Measurements from ENCODE around the gene RASGEF1C. TPM values are rescaled to one million over a fixed set of nuclear protein-coding genes. Genes with fewer than 3 reads are reported as not detected.
"Not testable (repeated sequence)": the region's sequence is repeated elsewhere in the genome, so short reads cannot be mapped to it uniquely, and the experiment has no call there.

RASGEF1C gene
- total and polyA plus RNA-seq, 9 donors: 2.3 to 5.3 (median 3.5) TPM

GRCh38 chr5:180129291-180130190, 79.5 kb downstream of the RASGEF1C start:
- 81% methylated on average over 24 of the region's 27 CpGs for WGBS (ENCODE audit: insufficient coverage)
- peaks cover 9% of the 10 kb centered on the region for H3K27me3 ChIP-seq (ENCODE audit: control insufficient read depth, insufficient read depth, low read length)

DNA sequence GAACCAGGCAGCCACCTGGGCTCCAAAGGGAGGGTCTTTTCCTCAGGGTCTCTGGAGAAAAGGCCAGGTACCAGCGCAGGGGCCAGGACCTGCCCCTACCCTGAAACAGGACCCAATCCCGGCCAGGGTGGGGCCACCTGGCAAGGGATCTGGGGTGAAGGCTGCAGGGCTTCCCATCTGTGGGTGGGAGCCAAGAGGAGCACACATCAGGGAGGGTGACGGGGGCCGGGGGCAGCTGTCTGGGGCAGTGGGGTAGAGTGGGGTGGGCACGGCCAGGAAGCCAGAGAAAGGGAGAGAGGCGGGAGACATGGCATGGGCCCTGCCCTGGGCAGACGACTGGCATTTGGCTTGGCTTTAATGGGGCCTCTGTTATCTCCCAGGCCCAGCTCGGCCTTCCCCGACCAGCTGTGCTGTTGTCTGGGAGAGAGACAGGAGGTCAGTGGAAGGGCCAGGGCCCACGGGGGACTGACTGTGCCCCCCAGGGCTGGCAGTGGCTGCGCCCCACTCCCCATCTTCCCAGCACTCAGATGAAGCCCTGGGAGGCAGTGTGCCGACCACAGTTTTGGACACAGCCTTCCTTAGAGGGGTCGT, 80.2 kb downstream of the RASGEF1C start:
- peak; percentile 25 for DNase-seq
- H3K27me3 ChIP-seq (ENCODE audit: control insufficient read depth, insufficient read depth, low read length): peaks cover 13% of the 10 kb centered on the region
- H3K9me3 ChIP-seq (replicated peaks; ENCODE audit: control insufficient read depth, low read depth, low read length): no peaks in the 10 kb centered on the region
- no peak overlapping the region for H3K27ac ChIP-seq (ENCODE audit: low read length)
- 73% methylated on average over 10 of the region's 13 CpGs for WGBS (ENCODE audit: insufficient coverage)
- no peaks in the 10 kb centered on the region for H3K36me3 ChIP-seq (ENCODE audit: control insufficient read depth, insufficient read depth, low read length)
- peaks cover 38% of the 10 kb centered on the region for H3K4me1 ChIP-seq (ENCODE audit: control insufficient read depth, insufficient read depth, low read length)
- H3K4me3 ChIP-seq (ENCODE audit: low read length): no peak overlapping the region

More at GRCh38 chr5:180129291-180130190, 79.5 kb downstream of the RASGEF1C start:
- Histone ChIP-seq H3K4me1 (ENCODE audit: control insufficient read depth, insufficient read depth, low read length) (peaks cover 38% of the 10 kb centered on the region), H3K4me3 (ENCODE audit: low read length) (no peak overlapping the region), H3K36me3 (ENCODE audit: control insufficient read depth, insufficient read depth, low read length) (no peaks in the 10 kb centered on the region), H3K9me3 (replicated peaks; ENCODE audit: control insufficient read depth, low read depth, low read length) (no peaks in the 10 kb centered on the region), H3K27ac (ENCODE audit: low read length) (no peak overlapping the region)
- DNase-seq: no peak

- WGBS (ENCODE audit: insufficient coverage): 84% methylated on average over 8 of the region's 25 CpGs
- H3K27me3 ChIP-seq (ENCODE audit: control insufficient read depth, insufficient read depth, low read length): peaks cover 13% of the 10 kb centered on the region
- DNase-seq: no peak
- H3K4me3 ChIP-seq (ENCODE audit: low read length): no peak overlapping the region
- H3K9me3 ChIP-seq (replicated peaks; ENCODE audit: control insufficient read depth, low read depth, low read length): no peaks in the 10 kb centered on the region
- peaks cover 38% of the 10 kb centered on the region for H3K4me1 ChIP-seq (ENCODE audit: control insufficient read depth, insufficient read depth, low read length)
- no peak overlapping the region for H3K27ac ChIP-seq (ENCODE audit: low read length)
- no peaks in the 10 kb centered on the region for H3K36me3 ChIP-seq (ENCODE audit: control insufficient read depth, insufficient read depth, low read length)
Observed at GRCh38 chr5:180127682-180128670, 81.0 kb downstream of the RASGEF1C start.

- no peak for DNase-seq
- 25% methylated on average over 52 of the region's 59 CpGs for WGBS (ENCODE audit: insufficient coverage)
- H3K27me3 ChIP-seq (ENCODE audit: control insufficient read depth, insufficient read depth, low read length): peaks cover 13% of the 10 kb centered on the region
Observed at GRCh38 chr5:180126716-180127681, 82.0 kb downstream of the RASGEF1C start.

GRCh38 chr5:180126156-180126555, 82.9 kb downstream of the RASGEF1C start:
- not testable (repeated sequence) for H3K36me3 ChIP-seq (ENCODE audit: control insufficient read depth, insufficient read depth, low read length); H3K9me3 ChIP-seq (replicated peaks; ENCODE audit: control insufficient read depth, low read depth, low read length); DNase-seq; H3K4me3 ChIP-seq (ENCODE audit: low read length); H3K27ac ChIP-seq (ENCODE audit: low read length)
- Histone ChIP-seq H3K27me3 (ENCODE audit: control insufficient read depth, insufficient read depth, low read length) (peaks cover 13% of the 10 kb centered on the region), H3K4me1 (ENCODE audit: control insufficient read depth, insufficient read depth, low read length) (peaks cover 33% of the 10 kb centered on the region)
- 67% methylated on average over 13 of the region's 17 CpGs for WGBS (ENCODE audit: insufficient coverage)

More at GRCh38 chr5:180126716-180127681, 82.0 kb downstream of the RASGEF1C start:
- Histone ChIP-seq H3K27ac (ENCODE audit: low read length) (no peak overlapping the region), H3K4me1 (ENCODE audit: control insufficient read depth, insufficient read depth, low read length) (peaks cover 33% of the 10 kb centered on the region), H3K4me3 (ENCODE audit: low read length) (no peak overlapping the region), H3K9me3 (replicated peaks; ENCODE audit: control insufficient read depth, low read depth, low read length) (no peaks in the 10 kb centered on the region), H3K36me3 (ENCODE audit: control insufficient read depth, insufficient read depth, low read length) (no peaks in the 10 kb centered on the region)

DNA sequence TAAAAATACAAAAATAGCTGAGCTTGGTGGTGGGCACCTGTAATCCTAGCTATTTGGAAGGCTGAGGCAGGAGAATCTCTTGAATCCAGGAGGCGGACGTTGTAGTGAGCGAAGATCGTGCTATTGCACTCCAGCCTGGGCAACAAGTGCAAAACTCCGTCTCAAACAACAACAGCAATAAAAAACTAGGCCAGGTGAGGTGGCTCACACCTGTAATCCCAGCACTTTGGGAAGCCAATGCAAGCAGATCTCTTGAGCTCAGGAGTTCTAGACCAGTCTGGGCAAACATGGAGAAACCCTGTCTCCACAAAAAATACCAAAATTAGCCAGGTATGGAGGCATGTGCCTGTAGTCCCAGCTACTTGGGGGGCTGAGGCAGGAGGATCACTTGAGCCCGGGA, 84.3 kb downstream of the RASGEF1C start:
- not testable (repeated sequence) for DNase-seq; H3K36me3 ChIP-seq (ENCODE audit: control insufficient read depth, insufficient read depth, low read length); H3K9me3 ChIP-seq (replicated peaks; ENCODE audit: control insufficient read depth, low read depth, low read length); H3K4me3 ChIP-seq (ENCODE audit: low read length); H3K27ac ChIP-seq (ENCODE audit: low read length)
- peaks cover 29% of the 10 kb centered on the region for H3K4me1 ChIP-seq (ENCODE audit: control insufficient read depth, insufficient read depth, low read length)
- peaks cover 13% of the 10 kb centered on the region for H3K27me3 ChIP-seq (ENCODE audit: control insufficient read depth, insufficient read depth, low read length)
- 83% methylated on average over 5 of the region's 6 CpGs for WGBS (ENCODE audit: insufficient coverage)

DNA sequence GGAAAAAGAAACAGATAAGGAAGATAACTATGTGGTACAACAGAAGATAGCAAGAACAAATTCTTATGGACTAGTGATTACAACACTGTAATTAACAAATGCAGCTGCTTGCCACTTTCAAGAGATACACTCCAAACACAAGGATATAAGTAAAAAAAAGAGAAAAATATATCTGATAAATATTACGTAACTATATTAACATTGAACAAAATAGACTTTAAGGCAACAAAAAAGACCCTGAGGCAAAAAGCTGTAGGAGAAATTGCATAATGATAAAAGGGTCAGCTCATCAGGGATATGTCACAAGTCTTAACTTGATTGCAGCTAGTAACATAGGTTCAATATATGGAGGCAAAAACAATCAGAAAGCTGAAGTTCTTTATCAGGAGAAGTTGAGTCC, 86.1 kb downstream of the RASGEF1C start:
- Histone ChIP-seq H3K27ac (ENCODE audit: low read length) (no peak overlapping the region), H3K4me3 (ENCODE audit: low read length) (no peak overlapping the region), H3K4me1 (ENCODE audit: control insufficient read depth, insufficient read depth, low read length) (peaks cover 13% of the 10 kb centered on the region), H3K27me3 (ENCODE audit: control insufficient read depth, insufficient read depth, low read length) (peaks cover 13% of the 10 kb centered on the region), H3K36me3 (ENCODE audit: control insufficient read depth, insufficient read depth, low read length) (no peaks in the 10 kb centered on the region), H3K9me3 (replicated peaks; ENCODE audit: control insufficient read depth, low read depth, low read length) (no peaks in the 10 kb centered on the region)
- no peak for DNase-seq
- no CpG with 5 or more reads among the region's 1 CpG for WGBS (ENCODE audit: insufficient coverage)

DNA sequence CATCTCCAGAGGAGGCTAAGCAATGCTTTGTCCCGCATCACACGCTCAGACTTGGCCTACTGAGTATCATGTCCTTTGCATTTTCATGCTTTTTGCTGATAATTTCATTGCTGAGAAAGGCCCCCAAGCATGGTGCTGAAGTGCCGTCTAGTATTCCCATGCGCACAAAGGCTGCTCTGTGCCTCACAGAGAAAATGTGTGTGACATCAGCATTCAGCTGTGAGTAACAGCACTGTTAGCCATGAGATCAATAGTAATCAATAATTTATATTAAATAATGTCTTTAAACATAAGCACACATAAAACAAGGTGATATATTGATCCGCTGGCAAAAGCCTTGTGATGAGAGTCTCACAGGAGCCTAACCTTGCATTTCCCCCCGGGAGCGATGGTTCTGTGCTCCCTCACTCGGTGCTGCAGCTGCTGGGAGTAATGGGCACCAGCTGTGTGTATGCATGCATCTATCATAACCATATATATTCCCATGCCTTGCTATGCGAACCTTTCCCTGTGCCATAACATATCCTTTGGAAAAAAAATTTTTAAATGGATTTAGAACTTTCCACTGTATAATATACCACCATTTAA, 87.1 kb downstream of the RASGEF1C start:
- Histone ChIP-seq H3K36me3 (ENCODE audit: control insufficient read depth, insufficient read depth, low read length) (no peaks in the 10 kb centered on the region), H3K27me3 (ENCODE audit: control insufficient read depth, insufficient read depth, low read length) (peaks cover 12% of the 10 kb centered on the region), H3K27ac (ENCODE audit: low read length) (no peak overlapping the region), H3K4me1 (ENCODE audit: control insufficient read depth, insufficient read depth, low read length) (peaks cover 8% of the 10 kb centered on the region), H3K9me3 (replicated peaks; ENCODE audit: control insufficient read depth, low read depth, low read length) (no peaks in the 10 kb centered on the region), H3K4me3 (ENCODE audit: low read length) (no peak overlapping the region)
- DNase-seq: no peak
- WGBS (ENCODE audit: insufficient coverage): 95% methylated on average over 2 of the region's 9 CpGs
